OCI-M1 (cell line): ENCODE data around the gene C1QC.

Experiments used
- DNase-seq: peaks from one replicate; lab custom pipeline; 2025; lab: John Stamatoyannopoulos, UW

C1QC gene

GRCh38 chr1:22681556-22682276, 38.3 kb downstream of the C1QC start:
- no peak for DNase-seq

GRCh38 chr1:22683547-22683946, 40.1 kb downstream of the C1QC start:
- no peak for DNase-seq

GRCh38 chr1:22685591-22686059, 42.2 kb downstream of the C1QC start:
- no peak for DNase-seq

- no peak for DNase-seq
These were observed 43.8 kb downstream of the C1QC start for GRCh38 chr1:22687191-22687590.

- no peak for DNase-seq
These were observed 45.0 kb downstream of the C1QC start for GRCh38 chr1:22688466-22688865.

- no peak for DNase-seq
These were observed 46.1 kb downstream of the C1QC start for GRCh38 chr1:22689505-22689904.

- no peak for DNase-seq
These were observed 47.8 kb downstream of the C1QC start for GRCh38 chr1:22691031-22691753.

- no peak for DNase-seq
These were observed 50.7 kb downstream of the C1QC start for GRCh38 chr1:22694172-22694571.

- no peak for DNase-seq
These were observed 53.2 kb downstream of the C1QC start for GRCh38 chr1:22696610-22697009.
